Lower leg skin (tissue), 4 donors: Measurements from ENCODE around the gene ZNF732. TPM values are rescaled to one million over a fixed set of nuclear protein-coding genes. Genes with fewer than 3 reads are reported as not detected.

Experiments used
- DNase-seq, 2 donors: peaks; one replicate each; pipeline ENCODE4 v3.0.0-alpha.2; 2019; ENCODE audit warnings: low spot score in 2 of 2
- H3K4me3 ChIP-seq: fragments of 200-600 bp; sonication (generic); 2 replicates; pipeline ENCODE4 v1.5.1; 2017; ENCODE audit warnings: mild to moderate bottlenecking, low read depth; ENCODE audit not compliant: poor library complexity, severe bottlenecking
- CTCF ChIP-seq, 3 donors: fragments of 450-650 bp; IDR thresholded peaks; one replicate each; pipeline ENCODE4 v1.5.1; 2016; ENCODE audit warnings: antibody characterized with exemption in 3 of 3, mild to moderate bottlenecking in 3 of 3, moderate library complexity in 2 of 3
- POLR2A ChIP-seq, 2 donors: fragments of 450-650 bp; IDR thresholded peaks; one replicate each; pipeline ENCODE4 v1.6.1; 2016 to 2017; ENCODE audit warnings: antibody characterized with exemption in 2 of 2, mild to moderate bottlenecking in 1 of 2, moderate library complexity in 1 of 2
- WGBS, 2 donors: methylation state at CpG; one replicate each; pipeline ENCODE4 v1.1.5; 2018; 5-methylcytosine and 5-hydroxymethylcytosine counted together
- intact Hi-C: fragments of 100-400 bp; cut with DNase I; formaldehyde crosslinking; loops from one replicate; pipeline ENCODE4 v1.15.0; 2023; ENCODE audit warnings: low total_unique reads
- total RNA-seq, 4 donors: library from RNA; depleted of rRNA; stranded (reverse); fragments of >200 nt; gene quantifications; one replicate each; pipeline ENCODE4 v1.1.0, GENCODE V29; 2016

Gene ZNF732
- total RNA-seq = 1 to 10 TPM in 3 of 4 donors, under 1 TPM in 1; 0.64 to 2.5 (median 1.8) TPM

DNA sequence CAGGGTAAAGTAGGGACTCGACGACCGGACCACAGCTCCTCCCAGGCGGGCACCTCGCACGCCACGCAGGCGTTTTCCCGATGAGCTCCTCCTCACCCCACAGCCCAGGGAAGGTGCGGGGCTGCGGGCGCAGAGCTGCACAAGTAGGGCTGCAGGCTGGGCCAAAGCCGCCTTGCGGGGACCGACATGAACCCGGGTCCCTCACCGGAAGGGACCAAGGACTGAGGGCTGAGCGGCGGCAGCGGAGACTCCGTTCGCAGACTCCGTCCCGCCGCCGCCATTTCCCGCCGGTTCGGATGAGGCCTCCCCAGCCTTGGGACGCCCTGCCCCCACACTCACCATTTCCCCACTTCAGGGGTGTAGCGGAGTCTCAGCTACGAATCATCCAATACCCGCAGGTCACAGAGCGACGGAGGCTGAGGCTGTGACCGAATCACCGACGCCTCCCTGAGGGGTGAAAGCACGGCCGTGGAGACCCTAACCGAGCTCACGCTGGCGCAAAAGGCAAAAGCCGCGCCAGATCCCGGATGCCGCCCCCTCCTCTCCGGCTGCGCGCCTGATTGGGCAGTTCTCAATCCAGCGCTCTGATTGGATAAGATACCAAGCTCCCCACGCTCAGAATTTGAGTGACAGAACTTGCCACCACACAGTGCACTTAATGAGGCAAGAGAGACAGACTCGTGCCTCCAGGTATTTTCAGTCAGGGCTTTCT is at the start of gene ZNF732:
TSS of gene ZNF732 (minus strand) at position 506 of the 712 bp plus-strand sequence. CDS start at position 342, 164 bp downstream.
- intact Hi-C loops = no loop called here
- H3K4me3 ChIP-seq = peak within 1 kb of the TSS; percentile 2
- TF ChIP-seq POLR2A (IDR thresholded peaks at IDR 0.05) (no peak), CTCF (IDR thresholded peaks at IDR 0.05) (no peak)
- peak in 1 of 2 donors; percentile 55 for DNase-seq
- WGBS, 2 donors = 3% methylated on average over 33 to 41 of the region's 53 CpGs

DNA sequence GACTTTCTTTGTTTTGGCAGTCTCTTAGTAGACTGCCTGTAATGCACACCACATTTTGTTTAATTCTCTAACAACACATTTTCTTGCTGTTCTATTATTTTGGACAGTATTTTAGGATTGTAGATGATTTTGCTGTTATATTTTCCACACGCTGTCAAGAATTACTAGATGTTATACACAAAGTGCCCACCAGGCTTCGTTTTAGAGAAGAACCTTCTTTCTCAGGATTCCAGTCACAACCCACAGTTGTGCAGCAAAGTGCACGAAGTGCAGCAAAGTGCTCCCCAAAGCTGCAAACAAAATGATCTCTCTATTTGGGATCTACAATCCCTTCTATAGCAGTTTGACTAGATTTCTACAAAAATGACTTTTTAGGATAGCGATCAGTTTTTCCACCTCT is 34.7 kb upstream of the ZNF732 start:
- H3K4me3 ChIP-seq = no peak overlapping the region
- 91 to 94% methylated on average over 4 of the region's 4 CpGs for whole genome bisulfite sequencing, 2 donors
- intact Hi-C loops = no loop called here
- DNase-seq = no peak
- TF ChIP-seq CTCF (IDR thresholded peaks at IDR 0.05) = no peak
- no peak for TF ChIP-seq POLR2A (IDR thresholded peaks at IDR 0.05)

- 19 to 36% methylated on average over 8 to 13 of the region's 13 CpGs for WGBS, 2 donors
These were observed 33.5 kb upstream of the ZNF732 start for GRCh38 chr4:338759-339097.

GRCh38 chr4:337932-338758 is 32.9 kb upstream of the ZNF732 start:
- no peak for TF ChIP-seq CTCF (IDR thresholded peaks at IDR 0.05)
- no peak for TF ChIP-seq POLR2A (IDR thresholded peaks at IDR 0.05)
- H3K4me3 ChIP-seq = peak overlapping the region; percentile 82
- intact Hi-C loops = no loop called here
- peak; percentile 31 to 87 for DNase-seq
- WGBS, 2 donors = 0 to 5% methylated on average over 27 to 31 of the region's 52 CpGs

More at GRCh38 chr4:338759-339097, 33.5 kb upstream of the ZNF732 start:
- DNase-seq = no peak
- no peak for TF ChIP-seq POLR2A (IDR thresholded peaks at IDR 0.05)
- TF ChIP-seq CTCF (IDR thresholded peaks at IDR 0.05) = no peak
- H3K4me3 ChIP-seq = no peak overlapping the region
- intact Hi-C loops = no loop called here

GRCh38 chr4:337143-337931 is 32.1 kb upstream of the ZNF732 start, which contains the start of gene ZNF141:
Gene ZNF141 (plus strand): TSS chr4:337814. CDS start chr4:337984, 170 bp downstream.
- peak; percentile 97 to 99 for DNase-seq
- 0% methylated on average over 48 to 53 of the region's 59 CpGs for WGBS, 2 donors
- TF ChIP-seq CTCF (IDR thresholded peaks at IDR 0.05) (no peak), POLR2A (IDR thresholded peaks at IDR 0.05) (peak in 1 of 2 donors; percentile 41)
- intact Hi-C loops = no loop called here
- H3K4me3 ChIP-seq = peak within 1 kb of the TSS; percentile 85
